ENCODE measurements around the gene IRF9.
"Not testable (repeated sequence)": the region's sequence is repeated elsewhere in the genome, so short reads cannot be mapped to it uniquely, and the experiment has no call there.

Gene IRF9

DNA sequence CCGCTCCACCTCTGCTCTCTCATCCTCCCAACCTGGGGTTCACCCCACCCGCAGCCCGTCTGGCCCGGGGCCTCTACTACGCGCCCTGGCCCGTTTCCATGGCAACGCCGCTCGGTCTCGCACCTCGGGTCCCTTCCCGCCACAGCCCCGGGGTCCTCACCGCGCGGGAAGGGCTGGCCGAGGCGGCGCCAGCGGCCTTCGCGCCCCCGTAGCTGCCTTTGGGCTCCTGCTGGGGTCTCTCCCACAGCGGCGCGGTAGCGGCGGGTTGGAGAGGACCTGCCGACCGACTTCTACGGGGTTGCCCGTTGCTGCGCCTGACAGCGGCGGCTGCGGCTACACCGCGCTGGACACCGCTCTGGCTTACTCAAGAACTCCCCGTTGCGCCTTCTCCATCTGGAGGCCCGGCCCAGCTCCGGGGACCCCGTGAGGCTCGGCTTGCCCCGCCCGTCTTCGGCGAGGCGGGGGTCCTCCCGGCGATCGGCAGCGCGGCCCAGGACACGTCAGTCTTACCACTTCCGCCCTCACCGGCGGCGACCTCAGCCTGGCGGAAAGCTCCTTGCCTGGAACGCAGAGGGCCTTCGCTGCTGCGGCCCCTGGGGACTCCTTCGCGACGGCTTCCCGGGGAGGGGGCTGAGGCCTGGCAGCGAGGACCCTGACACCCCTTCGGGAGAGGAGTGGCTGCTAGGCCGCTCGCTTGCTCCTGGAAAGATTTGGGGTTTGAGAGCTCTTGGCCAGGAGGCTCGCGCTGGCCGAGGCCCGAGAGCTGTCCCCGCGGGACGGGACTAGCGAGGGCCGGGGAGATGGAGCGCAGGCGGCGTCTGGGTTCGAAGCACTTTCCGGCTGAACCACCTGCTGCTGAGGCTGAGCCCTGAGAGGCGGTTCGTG is 34.4 kb downstream of the IRF9 start, which contains the start of gene TM9SF1:
Gene TM9SF1 (minus strand): TSS at position 256 of the 885 bp plus-strand sequence. CDS start 422 bp downstream, outside the sequence.
- peak; percentile 86 for DNase-seq

DNA sequence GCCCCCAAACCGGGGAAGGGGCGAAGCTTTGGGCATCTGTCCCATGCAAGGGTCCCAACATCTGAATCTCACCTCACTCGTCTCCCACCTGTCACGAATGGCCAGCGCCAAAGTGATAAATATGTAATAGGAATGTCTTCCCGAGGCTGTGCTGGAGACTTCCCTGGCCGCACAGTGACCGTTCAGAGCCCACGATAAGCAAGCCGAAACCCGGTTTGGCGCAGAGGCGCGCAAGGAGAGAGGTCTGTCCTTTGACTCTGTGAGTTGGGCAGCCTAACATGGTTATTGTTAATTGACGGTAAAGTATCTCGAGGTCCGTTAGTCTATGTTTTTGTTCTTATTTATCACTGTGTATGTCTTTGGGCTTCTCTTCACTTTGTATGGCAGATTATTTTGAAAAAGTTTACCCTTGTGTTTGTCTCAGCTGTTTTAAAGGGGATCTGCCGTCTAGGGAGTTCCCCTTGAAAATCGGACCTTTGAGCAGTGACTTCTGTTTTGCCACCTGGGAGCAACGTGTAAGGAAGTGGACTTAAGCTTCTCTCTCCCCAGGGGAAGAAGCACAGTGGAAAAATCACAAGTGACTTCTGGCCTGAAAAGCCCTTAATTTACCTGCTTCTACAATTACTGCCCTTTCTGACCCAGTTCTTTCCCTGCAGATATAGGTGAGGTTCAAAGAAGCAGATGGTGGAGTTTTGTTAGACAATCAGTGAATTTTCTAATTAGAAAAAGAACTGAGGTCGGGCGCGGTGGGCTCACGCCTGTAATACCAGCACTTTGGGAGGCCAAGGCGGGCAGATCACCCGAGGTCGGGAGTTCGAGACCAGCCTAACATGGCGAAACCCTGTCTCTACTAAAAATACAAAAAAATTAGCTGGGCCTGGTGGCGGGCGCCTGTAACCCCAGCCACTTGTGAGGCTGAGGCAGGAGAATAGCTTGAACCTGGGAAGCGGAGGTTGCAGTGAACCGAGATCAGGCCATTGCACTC is 35.3 kb downstream of the IRF9 start:
- DNase-seq, result peak; percentile 49

GRCh38 chr14:24197056-24197450 is 36.0 kb downstream of the IRF9 start:
- DNase-seq, result peak; percentile 49

GRCh38 chr14:24198814-24199524 is 37.9 kb downstream of the IRF9 start:
- no peak for DNase-seq

DNA sequence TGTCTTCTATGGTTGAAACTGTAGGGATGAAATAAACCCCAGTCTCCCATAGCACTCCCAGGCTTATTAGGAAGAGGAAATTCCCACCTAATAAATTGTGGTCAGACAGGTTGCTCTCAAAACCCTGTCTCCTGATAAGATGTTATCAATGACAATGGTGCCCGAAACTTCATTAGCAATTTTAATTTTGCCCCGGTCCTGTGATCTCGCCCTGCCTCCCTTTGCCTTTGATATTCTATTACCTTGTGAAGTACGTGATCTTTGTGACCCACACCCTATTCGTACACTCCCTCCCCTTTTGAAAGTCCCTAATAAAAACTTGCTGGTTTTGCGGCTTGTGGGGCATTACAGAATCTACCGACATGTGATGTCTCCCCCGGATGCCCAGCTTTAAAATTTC is 41.5 kb downstream of the IRF9 start:
- DNase-seq, result not testable (repeated sequence)

GRCh38 chr14:24203249-24203886 is 42.3 kb downstream of the IRF9 start:
- not testable (repeated sequence) for DNase-seq

DNA sequence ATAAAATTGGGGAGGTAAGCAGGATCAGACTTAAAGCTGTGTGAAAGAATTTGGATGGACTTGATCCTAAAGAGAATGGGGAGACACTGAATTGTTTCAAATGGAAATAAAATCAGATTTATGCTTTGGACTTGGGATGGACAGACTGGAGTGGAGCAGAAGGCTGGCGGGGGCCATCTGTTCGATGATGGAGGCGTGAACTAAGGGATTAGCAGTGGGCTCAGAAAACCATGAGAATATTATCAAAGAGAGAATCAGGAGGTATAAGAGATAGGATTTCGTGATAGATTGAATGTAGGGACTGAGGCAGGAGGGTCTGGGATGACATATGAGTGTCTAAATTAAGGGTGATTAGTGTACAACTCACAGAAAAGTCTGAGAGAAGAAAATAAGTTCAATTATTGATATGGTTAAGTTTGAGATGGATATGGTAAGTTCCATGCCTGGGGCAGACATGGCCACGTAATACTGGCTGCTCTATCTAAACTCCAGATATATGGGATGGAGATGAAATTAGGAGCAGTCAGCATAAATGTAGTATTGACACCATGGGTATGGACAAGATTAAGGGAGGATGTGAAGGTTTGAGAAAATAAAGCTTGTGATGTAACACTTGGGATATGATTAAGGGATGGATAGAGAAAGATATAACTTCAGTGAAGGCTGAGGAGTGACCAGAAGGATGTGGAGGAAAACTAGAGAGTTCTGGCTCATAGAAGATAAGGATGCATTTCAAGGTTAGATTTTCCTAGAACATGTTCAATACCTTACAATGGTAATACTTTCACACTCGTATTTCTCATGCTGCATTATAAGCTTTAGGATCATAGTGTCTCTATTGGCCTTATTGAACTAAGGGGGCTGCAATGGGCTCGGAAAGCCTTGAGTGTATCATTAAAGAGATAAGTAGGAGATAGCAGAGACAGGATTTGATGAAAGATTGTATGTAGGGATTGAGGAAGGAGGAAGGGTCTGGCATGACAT is 43.4 kb downstream of the IRF9 start:
- DNase-seq, result no peak

DNA sequence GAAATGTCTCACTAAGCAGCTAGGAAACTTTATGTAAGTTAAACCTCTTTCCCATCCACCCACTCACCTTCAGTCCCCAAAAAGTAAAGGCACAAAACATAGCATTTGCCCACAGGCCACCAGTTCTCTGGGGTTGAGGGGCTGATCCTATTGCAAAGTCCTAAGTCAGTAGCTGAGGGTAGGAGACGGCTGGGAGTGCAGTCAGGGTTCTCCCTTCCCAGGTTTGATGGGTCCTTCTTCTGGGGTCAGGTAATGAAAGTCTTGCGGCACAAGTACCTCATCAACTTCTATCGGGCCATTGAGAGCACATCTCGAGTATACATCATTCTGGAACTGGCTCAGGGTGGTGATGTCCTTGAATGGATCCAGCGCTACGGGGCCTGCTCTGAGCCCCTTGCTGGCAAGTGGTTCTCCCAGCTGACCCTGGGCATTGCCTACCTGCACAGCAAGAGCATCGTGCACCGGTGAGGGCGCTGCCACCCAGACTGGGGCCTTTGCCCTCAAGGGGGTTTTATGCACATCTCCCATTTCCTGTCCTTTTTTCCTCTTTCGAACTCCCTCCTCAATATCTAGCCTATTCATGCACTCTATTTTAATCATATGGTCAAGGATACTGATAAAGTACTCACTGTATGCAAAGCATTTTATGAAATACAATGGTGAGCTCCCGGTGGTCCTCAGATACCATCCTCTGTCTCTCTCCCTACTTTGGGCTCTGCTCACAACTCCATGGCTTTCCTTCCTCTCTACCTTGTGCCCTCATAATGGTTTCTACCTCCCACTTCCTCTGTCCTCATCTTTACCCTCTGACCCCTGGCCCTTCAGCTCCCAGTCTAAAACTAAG is 45.4 kb downstream of the IRF9 start:
- DNase-seq, result no peak

DNA sequence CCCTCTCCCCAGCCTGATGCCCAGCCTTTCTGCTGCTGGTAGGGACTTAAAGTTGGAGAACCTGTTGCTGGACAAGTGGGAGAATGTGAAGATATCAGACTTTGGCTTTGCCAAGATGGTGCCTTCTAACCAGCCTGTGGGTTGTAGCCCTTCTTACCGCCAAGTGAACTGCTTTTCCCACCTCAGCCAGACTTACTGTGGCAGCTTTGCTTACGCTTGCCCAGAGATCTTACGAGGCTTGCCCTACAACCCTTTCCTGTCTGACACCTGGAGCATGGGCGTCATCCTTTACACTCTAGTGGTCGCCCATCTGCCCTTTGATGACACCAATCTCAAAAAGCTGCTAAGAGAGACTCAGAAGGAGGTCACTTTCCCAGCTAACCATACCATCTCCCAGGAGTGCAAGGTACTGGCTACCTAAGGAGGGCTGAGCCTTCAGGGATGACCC is 46.1 kb downstream of the IRF9 start:
- DNase-seq, result no peak

- no peak for DNase-seq
These were observed 46.6 kb downstream of the IRF9 start for GRCh38 chr14:24207625-24208024.

- DNase-seq, result no peak
These were observed 50.2 kb downstream of the IRF9 start for GRCh38 chr14:24211311-24211710.

DNA sequence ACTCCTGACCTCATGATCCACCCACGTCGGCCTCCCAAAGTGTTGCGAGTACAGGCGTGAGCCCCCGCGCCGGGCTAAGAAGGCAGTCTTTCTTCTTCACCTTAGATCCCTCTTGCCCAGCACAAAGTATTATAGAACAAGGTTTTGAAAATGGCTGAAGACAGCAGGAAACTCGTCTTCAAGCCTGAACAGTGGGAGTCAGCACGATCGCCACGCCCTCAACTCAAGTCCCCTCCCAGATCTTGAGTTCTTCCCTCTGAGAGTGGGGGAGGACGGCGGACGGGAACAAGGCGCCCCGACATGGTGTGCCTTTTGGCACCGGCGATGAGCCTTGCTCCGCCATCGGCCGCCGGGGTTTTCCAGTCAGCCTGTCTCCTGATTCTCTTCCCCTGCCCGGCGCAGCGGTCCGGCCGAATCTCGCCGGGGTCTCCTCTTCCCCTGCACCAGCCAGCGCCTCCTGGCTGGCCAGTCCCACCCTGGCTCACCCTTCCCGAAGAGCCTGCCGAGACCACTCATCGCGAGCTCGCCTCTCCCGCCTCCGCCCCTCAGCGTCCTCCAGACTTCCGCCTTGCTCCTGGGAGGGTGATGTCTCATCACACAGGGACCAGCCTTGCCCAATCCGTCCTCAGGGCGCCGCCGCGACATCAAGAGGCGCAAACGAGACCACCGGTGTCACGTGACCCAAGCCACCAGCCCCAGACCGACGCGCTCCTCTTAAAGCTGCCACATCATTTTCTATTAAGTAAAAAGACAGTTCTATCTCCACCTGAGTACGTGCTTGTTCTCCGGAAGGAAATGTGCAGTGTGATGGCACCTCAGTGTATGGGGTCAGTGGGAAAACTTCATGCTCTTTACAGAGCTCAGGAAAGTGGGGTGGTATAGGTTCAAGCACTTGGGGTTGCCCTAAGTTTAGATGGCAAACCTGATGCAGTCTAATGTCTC is 52.1 kb downstream of the IRF9 start, which contains the start of gene CHMP4A:
Gene CHMP4A (minus strand): TSS at position 565 of the 942 bp plus-strand sequence. CDS start 49 bp downstream, at position 516.
- DNase-seq, result peak; percentile 99

- DNase-seq, result peak; percentile 31
These were observed 53.0 kb downstream of the IRF9 start for GRCh38 chr14:24213866-24214662.

DNA sequence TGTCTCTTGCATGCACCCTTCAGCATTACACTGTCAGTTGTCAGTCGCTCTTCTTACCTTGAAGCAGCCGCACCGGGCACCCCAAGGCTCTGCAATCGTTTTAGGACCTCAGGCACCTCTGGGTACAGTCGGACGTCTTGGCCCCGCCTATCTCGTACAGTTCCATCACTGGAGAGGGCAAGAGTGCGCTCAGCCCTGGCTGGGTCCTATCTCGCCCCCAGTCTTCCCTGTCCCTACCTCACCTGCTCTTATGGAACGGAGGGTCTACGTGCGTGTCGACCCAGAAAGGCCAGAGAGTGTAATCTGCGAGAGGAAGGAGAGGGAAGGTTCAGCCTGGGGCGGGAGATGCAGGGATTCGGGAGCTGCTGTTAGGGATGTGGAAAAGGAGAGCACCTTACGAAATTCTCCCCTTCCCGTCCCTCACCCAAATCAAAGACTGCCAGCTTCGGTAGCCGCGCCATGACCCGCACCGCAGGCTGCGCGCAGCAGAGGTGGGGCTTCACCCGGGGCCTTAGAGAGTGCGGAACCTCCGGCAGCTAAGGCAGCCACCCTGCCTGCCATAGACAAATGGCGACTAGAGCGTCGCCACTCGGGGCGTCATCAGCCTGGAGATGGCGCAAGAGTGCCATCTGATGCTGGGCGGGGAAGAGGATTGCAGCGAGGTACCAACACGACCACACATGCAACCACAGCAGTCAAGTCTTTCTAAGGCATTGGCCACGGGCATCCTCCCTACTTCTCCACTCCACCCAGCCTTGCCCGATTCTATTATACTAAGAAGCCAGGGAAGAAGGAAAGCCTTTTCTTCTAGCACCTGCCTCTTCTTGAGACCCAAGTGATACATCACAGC is 54.7 kb downstream of the IRF9 start, which contains the start of gene MDP1:
Gene MDP1 (minus strand): TSS at position 572 of the 850 bp plus-strand sequence. CDS start 111 bp downstream, at position 461.
- peak; percentile 91 for DNase-seq

All from hematopoietic multipotent progenitor cell treated with erythropoietin and hydrocortisone succinate and interleukin-3 and kit ligand, for 8 days (in vitro differentiated cells).